HCT116 (cell line): ENCODE results near the gene BRSK2.

ENCODE experiments used
- ATF3 ChIP-seq: IDR thresholded peaks from 2 replicates; pipeline ENCODE4 v1.6.1; 2012
- CTCF ChIP-seq, 3 experiments: fragments of 200-600 bp in 1 of 3; sonication (generic) in 1 of 3; IDR thresholded peaks in 2 of 3; conservative IDR thresholded peaks in 1 of 3; 2 replicates each; pipeline ENCODE4 v1.5.1; 2012 to 2017; ENCODE audit warnings: low read depth in 2 of 3, low read length in 2 of 3, antibody characterized with exemption in 1 of 3, borderline replicate concordance in 1 of 3, control low read depth in 1 of 3, mild to moderate bottlenecking in 1 of 3, mixed read lengths in 1 of 3, mixed run types in 1 of 3, moderate library complexity in 1 of 3; ENCODE audit not compliant: insufficient read depth in 1 of 3
- FOSL1 ChIP-seq: IDR thresholded peaks from 2 replicates; pipeline ENCODE4 v1.6.1; 2012; ENCODE audit warnings: low read depth
- POLR2A ChIP-seq: IDR thresholded peaks from 2 replicates; pipeline ENCODE4 v1.7.0; 2011; ENCODE audit warnings: borderline replicate concordance; ENCODE audit not compliant: insufficient read depth, insufficient read length; ENCODE audit errors: extremely low read depth
- POLR2AphosphoS5 ChIP-seq: IDR thresholded peaks from 2 replicates; pipeline ENCODE4 v1.6.1; 2011; ENCODE audit warnings: mild to moderate bottlenecking, low read depth, low read length, moderate library complexity
- SIN3A ChIP-seq: IDR thresholded peaks from 2 replicates; pipeline ENCODE4 v1.6.1; 2012; ENCODE audit warnings: low read depth
- SP1 ChIP-seq: IDR thresholded peaks from 2 replicates; pipeline ENCODE4 v1.6.1; 2012; ENCODE audit warnings: low read depth
- ZFX ChIP-seq: fragments of 450-650 bp; IDR thresholded peaks from 2 replicates; pipeline ENCODE4 v1.6.1; 2017
- ZNF274 ChIP-seq: fragments of 200-500 bp; sonication (Bioruptor generic); IDR thresholded peaks from 2 replicates; pipeline ENCODE4 v1.6.1; 2014; ENCODE audit warnings: mild to moderate bottlenecking, low read depth, low read length, inconsistent platforms

DNA sequence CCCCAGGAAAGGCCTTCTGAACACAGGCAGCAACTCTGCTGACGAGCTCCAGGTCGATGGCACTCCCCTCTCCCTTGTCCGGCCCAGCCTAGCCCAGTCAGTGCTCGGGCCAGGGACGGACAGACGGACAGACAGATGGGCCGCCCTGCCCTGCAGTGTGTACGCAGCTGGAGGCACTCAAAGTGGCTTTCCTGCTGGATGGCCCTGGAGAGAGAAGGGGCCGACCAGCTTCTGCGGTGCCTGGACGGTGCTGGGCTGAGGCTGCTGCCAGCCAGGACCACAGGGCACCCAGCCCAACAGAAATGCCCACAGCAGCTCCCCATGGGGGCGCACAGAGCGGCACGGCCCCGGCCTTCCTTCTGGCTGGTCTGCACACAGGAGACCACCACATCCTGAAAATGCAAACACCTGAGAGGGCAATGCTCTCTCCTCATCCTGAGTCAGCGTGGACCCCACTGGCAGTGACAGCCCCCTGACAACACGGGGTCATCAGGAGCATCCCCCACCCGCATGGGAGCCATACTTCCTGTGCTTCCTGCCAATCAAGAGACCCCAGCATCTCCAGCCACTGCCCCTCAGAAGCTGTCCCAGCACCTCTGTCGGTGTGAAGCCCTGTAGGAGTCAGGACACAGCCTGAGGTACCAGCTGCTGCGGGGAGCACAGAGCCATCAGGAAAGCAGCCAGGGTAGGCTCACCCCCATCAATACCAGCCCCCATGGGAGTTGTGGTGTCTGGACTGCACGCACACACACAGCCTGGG lies 97.5 kb downstream of the BRSK2 start:
- no peak for TF ChIP-seq CTCF (IDR thresholded peaks at IDR 0.05 in 2 of 3, conservative IDR thresholded peaks at IDR 0.05 in 1 of 3; ENCODE audit: borderline replicate concordance in 1 of 3, insufficient read depth in 1 of 3, low read depth in 2 of 3, low read length in 2 of 3)
- TF ChIP-seq POLR2A = no peak
- TF ChIP-seq SIN3A = no peak
- no peak for TF ChIP-seq FOSL1
- TF ChIP-seq SP1 = no peak
- no peak for TF ChIP-seq POLR2AphosphoS5
- TF ChIP-seq ZFX = no peak
- no peak for TF ChIP-seq ATF3
- TF ChIP-seq ZNF274 = no peak
